Psoas muscle (tissue), 8 donors: ENCODE data around the gene SHC3. TPM values are rescaled to one million over a fixed set of nuclear protein-coding genes. Genes with fewer than 3 reads are reported as not detected.
A peak's percentile ranks its signal among the peaks of the same experiment; 100 is the strongest.

Source experiments
- ATAC-seq, 4 donors: fragments of 200-7000 bp; cut with Tn5 transposase; one replicate each; pipeline ENCODE4 v1.9.1; 2020; ENCODE audit warnings: moderate library complexity in 3 of 4, mild to moderate bottlenecking in 2 of 4
- DNase-seq, 2 donors: peaks; one replicate each; pipeline ENCODE4 v3.0.0-alpha.2; 2020
- H3K27ac ChIP-seq: fragments of 200-600 bp; one replicate; pipeline ENCODE4 v1.8.0; 2022
- H3K27me3 ChIP-seq, 3 donors: fragments of 200-600 bp in 1 of 3; one replicate each; pipeline versions ENCODE4 v1.6.1 to v1.8.0; 2013 to 2022; ENCODE audit warnings: low read length in 2 of 3, mild to moderate bottlenecking in 2 of 3, moderate library complexity in 1 of 3; ENCODE audit not compliant: insufficient read depth in 3 of 3
- H3K36me3 ChIP-seq, 2 donors: fragments of 200-600 bp in 1 of 2; one replicate each; pipeline versions ENCODE4 v1.6.1 to v1.8.0; 2013 to 2022; ENCODE audit warnings: low read depth in 1 of 2, mild to moderate bottlenecking in 1 of 2, moderate library complexity in 1 of 2; ENCODE audit not compliant: insufficient read depth in 1 of 2
- H3K4me1 ChIP-seq: fragments of 200-600 bp; one replicate; pipeline ENCODE4 v1.8.0; 2022
- H3K4me3 ChIP-seq: fragments of 200-600 bp; one replicate; pipeline ENCODE4 v1.8.0; 2022; ENCODE audit warnings: mild to moderate bottlenecking
- H3K9me3 ChIP-seq: fragments of 200-600 bp; one replicate; pipeline ENCODE4 v1.8.0; 2022
- CTCF ChIP-seq: fragments of 200-600 bp; IDR thresholded peaks from one replicate; pipeline ENCODE4 v1.8.0; 2022; ENCODE audit warnings: antibody characterized with exemption
- WGBS, 3 donors: extraction: QIAGEN DNeasy Blood & Tissue Kit; methylation state at CpG; one replicate each; pipeline versions ENCODE4 v1.1.6 to v1.1.7; 2013; 5-methylcytosine and 5-hydroxymethylcytosine counted together
- intact Hi-C, 2 donors: fragments of 100-400 bp; cut with DNase I; formaldehyde crosslinking; loops; one replicate each; pipeline versions ENCODE4 v1.11.0 to v1.14.2; 2022
- polyA plus RNA-seq, 3 donors: library from polyadenylated mRNA; stranded (reverse); fragments of 200-250 nt; gene quantifications; one replicate each; pipeline ENCODE4 v1.2.3, GENCODE V29; 2013
- total RNA-seq, 4 donors: library from RNA; stranded (reverse); fragmentation: NEBNext Ultra II Directional in 2 of 4; extraction: Animal tissue kit (Norgen Biotek cat#: 25700) in 2 of 4; gene quantifications; one replicate each; pipeline versions ENCODE4 v1.2.1 to v1.2.4, GENCODE V29; 2021 to 2023
- donor health status: healthy with polysubstance abuse.
- donor health status: DM: no; HTN: no; CAD: no; lungs with moderate emphysema.
- donor health status: Bipolar disorder and iron deficiency.
- donor health status: healthy.
- donor health status: DM: yes; HTN: yes; CAD: no.
- donor health status: DM: no; HTN: no; CAD: no.
- donor health status: DM: no; HTN: no; CAD: no.
- donor health status: DM: yes; HTN: yes; CAD: no.

The SHC3 gene
- total and polyA plus RNA-seq, 7 donors, result 0.04 to 0.71 (median 0.20) TPM

- Histone ChIP-seq H3K4me1 (peaks cover 17% of the 10 kb centered on the region), H3K36me3 (no peaks in the 10 kb centered on the region), H3K4me3 (peak overlapping the region; percentile 66), H3K27me3 (peaks cover 4 to 47% (median 17%) of the 10 kb centered on the region in 3 donors), H3K9me3 (no peaks in the 10 kb centered on the region), H3K27ac (no peak overlapping the region)
- 74 to 75% (median 75%) methylated on average over 11 of the region's 11 CpGs for WGBS, 3 donors
- no peak for TF ChIP-seq CTCF
- no peak for DNase-seq
- ATAC-seq, result no peak
- intact Hi-C loops, result loop anchor here in 1 of 2 donors (10.0 kb wide), 2 partner anchors 116 to 366 kb away; no protein-coding TSS in a partner anchor
Observed at GRCh38 chr9:89178830-89179539, 367 bp upstream of the SHC3 start.

- no peaks in the 10 kb centered on the region for H3K9me3 ChIP-seq
- no peak for ATAC-seq
- TF ChIP-seq CTCF, result no peak
- no peak for DNase-seq
- peak overlapping the region; percentile 58 for H3K4me3 ChIP-seq
- intact Hi-C loops, result loop anchor here in 1 of 2 donors (10.0 kb wide), 2 partner anchors 118 to 368 kb away; no protein-coding TSS in a partner anchor
- H3K4me1 ChIP-seq, result peaks cover 17% of the 10 kb centered on the region
- peaks cover 4 to 47% (median 17%) of the 10 kb centered on the region in 3 donors for H3K27me3 ChIP-seq
- H3K36me3 ChIP-seq, result no peaks in the 10 kb centered on the region
- H3K27ac ChIP-seq, result no peak overlapping the region
- WGBS, 3 donors, result 20 to 22% (median 21%) methylated on average over 36 to 38 of the region's 38 CpGs
Observed at GRCh38 chr9:89177012-89177943, 1.3 kb downstream of the SHC3 start.

- Histone ChIP-seq H3K9me3 (no peaks in the 10 kb centered on the region), H3K4me3 (no peak overlapping the region), H3K27ac (no peak overlapping the region), H3K36me3 (no peaks in the 10 kb centered on the region), H3K4me1 (peaks cover 17% of the 10 kb centered on the region), H3K27me3 (peaks cover 4 to 47% (median 17%) of the 10 kb centered on the region in 3 donors)
- intact Hi-C loops, result loop anchor here in 1 of 2 donors (10.0 kb wide), 2 partner anchors 119 to 369 kb away; no protein-coding TSS in a partner anchor
- DNase-seq (no peak), ATAC-seq (no peak)
- no peak for TF ChIP-seq CTCF
- WGBS, 3 donors, result 94 to 96% (median 95%) methylated on average over 5 of the region's 5 CpGs
Observed at GRCh38 chr9:89175828-89176261, 2.8 kb downstream of the SHC3 start.

- peaks cover 4 to 47% (median 17%) of the 10 kb centered on the region in 3 donors for H3K27me3 ChIP-seq
- H3K4me3 ChIP-seq, result no peak overlapping the region
- DNase-seq (no peak), ATAC-seq (no peak)
- 75 to 79% (median 76%) methylated on average over 6 of the region's 6 CpGs for WGBS, 3 donors
- intact Hi-C loops, result loop anchor here in 1 of 2 donors (10.0 kb wide), 2 partner anchors 121 to 371 kb away; no protein-coding TSS in a partner anchor
- no peaks in the 10 kb centered on the region for H3K9me3 ChIP-seq
- no peak overlapping the region for H3K27ac ChIP-seq
- H3K36me3 ChIP-seq, result no peaks in the 10 kb centered on the region
- H3K4me1 ChIP-seq, result peaks cover 9% of the 10 kb centered on the region
- no peak for TF ChIP-seq CTCF
Observed at GRCh38 chr9:89174291-89174690, 4.3 kb downstream of the SHC3 start.
